Brain microvascular endothelial cell (primary cell): Measurements from ENCODE around the gene MST1R.
"Not testable (repeated sequence)": the region's sequence is repeated elsewhere in the genome, so short reads cannot be mapped to it uniquely, and the experiment has no call there.

Experiments used
- DNase-seq: peaks from one replicate; pipeline ENCODE4 v3.0.0-alpha.2; 2020
- H3K27ac ChIP-seq: fragments of 250-450 bp; sonication (Bioruptor Pico); 2 replicates; pipeline ENCODE4 v1.5.1; 2020; ENCODE audit warnings: mild to moderate bottlenecking, moderate library complexity
- H3K27me3 ChIP-seq: fragments of 250-450 bp; sonication (Bioruptor Pico); replicated peaks from 2 replicates; pipeline ENCODE4 v1.5.1; 2020; ENCODE audit warnings: mild to moderate bottlenecking
- H3K36me3 ChIP-seq: fragments of 250-450 bp; sonication (Bioruptor Pico); replicated peaks from 2 replicates; pipeline ENCODE4 v1.5.1; 2020; ENCODE audit warnings: mild to moderate bottlenecking
- H3K4me3 ChIP-seq: 2 replicates; pipeline ENCODE4 v1.5.1; 2011; ENCODE audit warnings: low read depth, mild to moderate bottlenecking, control low read depth, low read length, moderate library complexity
- CTCF ChIP-seq: IDR thresholded peaks from 2 replicates; pipeline ENCODE4 v1.5.1; 2011; ENCODE audit warnings: low read depth, mild to moderate bottlenecking, moderate library complexity, low read length, control low read depth, inconsistent platforms; ENCODE audit errors: missing control alignments
- in situ Hi-C: cut with HindIII; loops from 2 replicates; pipeline ENCODE4 v1.10.0; 2017; ENCODE audit warnings: low sequenced_read_pairs, low pct_ligation_motif_present

The MST1R gene

GRCh38 chr3:49937090-49937489, 33.4 kb upstream of the MST1R start:
- in situ Hi-C loops: no loop called here
- DNase-seq: no peak
- no peaks in the 10 kb centered on the region for H3K36me3 ChIP-seq

GRCh38 chr3:49932281-49932680, 28.6 kb upstream of the MST1R start:
- H3K4me3 ChIP-seq, DNase-seq, H3K27ac ChIP-seq, in situ Hi-C loops, H3K36me3 ChIP-seq, H3K27me3 ChIP-seq: not testable (repeated sequence)

More at GRCh38 chr3:49937090-49937489, 33.4 kb upstream of the MST1R start:
- Histone ChIP-seq H3K4me3 (no peak overlapping the region), H3K27me3 (no peaks in the 10 kb centered on the region), H3K27ac (no peak overlapping the region)
- no peak for TF ChIP-seq CTCF

GRCh38 chr3:49930922-49931321, 27.2 kb upstream of the MST1R start:
- in situ Hi-C loops: no loop called here
- H3K27ac ChIP-seq: no peak overlapping the region

DNA sequence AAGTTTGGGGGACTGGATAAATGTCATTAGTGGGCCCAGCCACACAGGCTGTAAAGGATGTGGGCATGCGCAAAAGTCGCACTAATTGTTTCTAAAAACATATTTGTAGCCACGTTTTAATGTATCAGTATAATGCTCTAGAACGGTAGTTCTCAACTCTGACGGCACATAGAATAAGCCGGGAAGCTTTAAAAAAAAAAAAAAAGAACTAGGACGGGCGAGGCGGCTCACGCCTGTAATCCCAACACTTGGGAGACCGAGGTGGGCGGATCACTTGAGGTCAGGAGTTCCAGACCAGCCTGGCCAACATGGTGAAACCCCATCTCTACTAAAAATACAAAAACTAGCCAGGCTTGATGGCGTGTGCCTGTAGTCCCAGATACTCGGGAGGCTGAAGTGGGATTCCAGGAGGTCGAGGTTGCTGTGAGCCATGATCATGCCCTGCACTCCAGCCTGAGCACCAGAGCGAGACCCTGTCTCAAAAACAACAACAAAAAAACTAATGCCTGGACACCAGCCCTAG, 26.6 kb upstream of the MST1R start:
- H3K27ac ChIP-seq: peak overlapping the region; percentile 61

More at GRCh38 chr3:49930922-49931321, 27.2 kb upstream of the MST1R start:
- no peak for TF ChIP-seq CTCF
- Histone ChIP-seq H3K27me3 (no peaks in the 10 kb centered on the region), H3K4me3 (no peak overlapping the region), H3K36me3 (no peaks in the 10 kb centered on the region)
- no peak for DNase-seq

DNA sequence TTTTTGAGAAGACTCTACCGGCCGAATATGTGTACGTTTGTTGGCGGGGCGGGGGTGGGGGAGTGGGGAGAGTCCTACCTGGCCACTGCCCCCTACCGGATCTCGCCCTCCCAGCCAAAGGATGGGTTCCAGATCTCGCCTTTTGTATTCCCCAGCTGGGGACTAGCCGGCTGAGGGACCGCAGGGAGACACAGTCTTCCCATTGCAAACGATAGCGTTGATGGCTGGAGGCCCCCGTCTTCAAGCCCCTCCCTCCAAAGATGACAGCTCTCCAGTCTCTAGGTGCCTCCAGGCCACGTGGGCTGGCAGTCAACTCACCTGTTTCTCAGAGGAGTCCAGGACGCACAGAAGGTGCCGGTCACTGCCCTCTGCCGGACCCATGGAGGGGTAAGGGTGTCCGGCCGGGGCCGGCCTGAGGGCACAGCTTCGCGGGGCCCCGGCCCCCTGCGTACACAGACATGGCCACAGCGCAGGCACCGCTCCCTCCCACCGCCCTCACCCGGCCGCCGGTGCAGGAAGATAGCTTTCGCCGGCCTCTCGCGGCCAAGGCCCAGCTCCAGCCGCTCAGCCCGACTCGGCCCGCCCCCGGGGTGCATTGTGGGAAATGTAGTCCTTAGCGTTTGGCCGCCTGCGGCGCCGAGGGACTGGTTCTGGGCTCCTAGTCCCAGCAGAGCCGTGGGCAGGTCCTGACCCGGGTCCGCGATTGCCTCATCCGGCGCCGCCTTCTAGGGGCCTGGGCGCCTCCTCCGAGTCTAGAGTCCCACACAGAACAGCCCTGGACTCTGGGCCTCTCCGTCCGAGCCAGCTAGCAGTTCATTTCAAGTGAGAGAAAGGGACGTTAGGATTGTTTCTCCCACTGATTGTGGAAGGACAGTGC, 25.9 kb upstream of the MST1R start, which contains the start of gene MON1A:
Gene MON1A (minus strand): TSS at position 521 of the 877 bp plus-strand sequence. CDS start 16,465 bp downstream, outside the sequence.
- H3K36me3 ChIP-seq: no peaks in the 10 kb centered on the region
- H3K27ac ChIP-seq: peak within 1 kb of the TSS; percentile 61
- H3K27me3 ChIP-seq: no peaks in the 10 kb centered on the region
- in situ Hi-C loops: no loop called here
- DNase-seq: peak; percentile 88
- TF ChIP-seq CTCF: peak; percentile 61
- peak within 1 kb of the TSS; percentile 84 for H3K4me3 ChIP-seq

More for the DNA sequence above, 26.6 kb upstream of the MST1R start:
- H3K36me3 ChIP-seq: no peaks in the 10 kb centered on the region
- H3K4me3 ChIP-seq: peak overlapping the region; percentile 84
- DNase-seq: no peak
- no peaks in the 10 kb centered on the region for H3K27me3 ChIP-seq
- in situ Hi-C loops: no loop called here
- TF ChIP-seq CTCF: no peak

DNA sequence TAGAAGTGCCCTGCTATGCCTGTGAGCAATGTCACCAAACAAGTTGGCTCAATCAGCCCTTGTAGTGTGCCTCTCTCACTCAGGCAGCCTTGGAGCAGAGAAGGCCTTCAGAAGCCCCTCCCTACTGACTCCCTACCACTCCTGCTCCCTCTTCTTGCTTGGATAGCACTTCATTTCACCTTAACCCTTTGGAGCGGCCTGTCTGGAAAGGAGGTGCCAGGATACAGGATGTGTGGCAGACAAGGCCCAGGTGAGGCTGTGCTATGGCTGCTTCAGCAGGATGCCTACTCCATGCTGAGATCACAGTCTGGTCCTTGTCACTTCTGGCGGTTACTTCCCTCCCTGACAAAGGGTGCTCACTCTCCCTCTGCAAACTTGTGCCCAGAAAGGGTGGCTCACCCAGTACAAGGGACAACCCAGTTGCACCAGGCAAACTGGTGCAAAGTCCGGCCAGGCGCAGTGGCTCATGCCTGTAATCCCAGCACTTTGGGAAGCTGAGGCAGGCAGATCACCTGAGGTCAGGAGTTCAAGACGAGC, 24.9 kb upstream of the MST1R start:
- H3K27ac ChIP-seq: no peak overlapping the region
- in situ Hi-C loops: no loop called here
- no peak for TF ChIP-seq CTCF

More for the DNA sequence above, 24.9 kb upstream of the MST1R start:
- no peak for DNase-seq
- no peak overlapping the region for H3K4me3 ChIP-seq
- H3K27me3 ChIP-seq: no peaks in the 10 kb centered on the region
- no peaks in the 10 kb centered on the region for H3K36me3 ChIP-seq
